K562 (cell line): ENCODE results near the gene ZBTB39. TPM values are rescaled to one million over a fixed set of nuclear protein-coding genes. Genes with fewer than 3 reads are reported as not detected.

ENCODE experiments used
- ATAC-seq: fragments of 200-7000 bp; cut with Tn5 transposase; 3 replicates; pipeline ENCODE4 v1.9.1; 2020; ENCODE audit warnings: moderate library complexity
- BruUV-seq: library from RNA; stranded (reverse); fragments of 400-500 nt; replicated peaks from 2 replicates; lab custom pipeline; 2021; lab: Mats Ljungman, UMichigan
- CTCF ChIA-PET: fragments of 300-600 bp; formaldehyde crosslinking; extraction: SDS; loops from one replicate; lab custom pipeline; 2021; ENCODE audit warnings: low intra/inter-chr PET ratio; lab: Yijun Ruan, JAX
- POLR2A ChIA-PET: fragments of 300-600, 350-650 bp; sonication (Branson Sonifier 250); formaldehyde crosslinking; extraction: SDS; loops from one replicate; lab custom pipeline; 2021; ENCODE audit warnings: antibody characterized with exemption, inconsistent platforms; lab: Yijun Ruan, JAX
- DNase-seq, 4 experiments: peaks; one replicate each; pipeline versions ENCODE4 v3.0.0 to v3.0.0-alpha.2; 2011 to 2018; ENCODE audit warnings: low spot score in 3 of 4, mixed read lengths in 3 of 4; ENCODE audit errors: extremely low read depth in 1 of 4
- FAIRE-seq: peaks from 2 replicates; lab custom pipeline; 2011; peaks lifted over from hg19 to GRCh38; lab: Jason Lieb, UNC
- H2AFZ ChIP-seq: 2 replicates; pipeline ENCODE4 v1.6.0; 2011; ENCODE audit warnings: low read depth, low read length, control low read depth, inconsistent platforms
- H3K27ac ChIP-seq: fragments of 200-600 bp; 3 replicates; pipeline ENCODE4 v1.8.0; 2011; ENCODE audit warnings: low read depth, mild to moderate bottlenecking, control low read depth, inconsistent platforms, low read length, moderate library complexity, mixed read lengths; ENCODE audit errors: extremely low read depth
- H3K27me3 ChIP-seq, 2 experiments: fragments of 300-600 bp in 1 of 2; 2 replicates in 1 of 2; 3 replicates in 1 of 2; pipeline versions ENCODE4 v1.6.0 to v1.8.0; 2011; ENCODE audit warnings: inconsistent platforms in 2 of 2, low read length in 2 of 2, mild to moderate bottlenecking in 1 of 2, mixed read lengths in 1 of 2, moderate library complexity in 1 of 2; ENCODE audit not compliant: control insufficient read depth in 2 of 2, insufficient read depth in 2 of 2
- H3K36me3 ChIP-seq: fragments of 300-600 bp; 3 replicates; pipeline ENCODE4 v1.8.0; 2011; ENCODE audit warnings: mild to moderate bottlenecking, low read length, inconsistent platforms; ENCODE audit not compliant: control insufficient read depth, insufficient read depth
- H3K4me1 ChIP-seq, 2 experiments: fragments of 200-600 bp in 1 of 2; replicated peaks in 1 of 2; 2 replicates in 1 of 2; 3 replicates in 1 of 2; pipeline versions ENCODE4 v1.5.1 to v1.8.0; 2011; ENCODE audit warnings: inconsistent platforms in 2 of 2, low read length in 2 of 2, mild to moderate bottlenecking in 1 of 2, mixed read lengths in 1 of 2, moderate library complexity in 1 of 2; ENCODE audit not compliant: control insufficient read depth in 2 of 2, insufficient read depth in 2 of 2
- H3K4me2 ChIP-seq: 2 replicates; pipeline ENCODE4 v1.6.1; 2011; ENCODE audit warnings: low read length, control low read depth, inconsistent platforms, mixed read lengths; ENCODE audit not compliant: insufficient read depth
- H3K4me3 ChIP-seq: fragments of 200-600 bp; sonication (generic), shearing (Covaris generic); 2 replicates; pipeline ENCODE4 v1.5.1; 2016; ENCODE audit warnings: control low read depth, inconsistent platforms
- H3K79me2 ChIP-seq: fragments of 200-600 bp; 3 replicates; pipeline ENCODE4 v1.8.0; 2011; ENCODE audit warnings: low read length, inconsistent platforms; ENCODE audit not compliant: control insufficient read depth, insufficient read depth
- H3K9ac ChIP-seq, 2 experiments: 2 replicates each; pipeline versions ENCODE4 v1.6.0 to v1.6.1; 2011; ENCODE audit warnings: low read depth in 2 of 2, low read length in 2 of 2, control low read depth in 1 of 2, inconsistent platforms in 1 of 2, mild to moderate bottlenecking in 1 of 2, mixed read lengths in 1 of 2; ENCODE audit not compliant: insufficient read depth in 1 of 2
- H3K9me1 ChIP-seq: one replicate; pipeline ENCODE4 v1.6.0; 2011; ENCODE audit warnings: inconsistent platforms, mild to moderate bottlenecking, low read length, moderate library complexity; ENCODE audit not compliant: control insufficient read depth, insufficient read depth
- H3K9me3 ChIP-seq: replicated peaks from 2 replicates; pipeline ENCODE4 v1.5.1; 2011; ENCODE audit warnings: low read depth, low read length, inconsistent platforms; ENCODE audit not compliant: control insufficient read depth, insufficient read depth
- H4K20me1 ChIP-seq: replicated peaks from 2 replicates; pipeline ENCODE4 v1.6.1; 2011; ENCODE audit warnings: low read length, inconsistent platforms, mixed read lengths; ENCODE audit not compliant: control insufficient read depth, insufficient read depth
- ATF7 ChIP-seq: fragments of 450-650 bp; IDR thresholded peaks from 2 replicates; pipeline ENCODE4 v1.7.1; 2014; ENCODE audit warnings: mild to moderate bottlenecking, moderate library complexity
- EP300 ChIP-seq: IDR thresholded peaks from 2 replicates; pipeline ENCODE4 v1.6.1; 2012; ENCODE audit warnings: low read length, improper control_type of control experiment
- FIP1L1 ChIP-seq: fragments of 200-400 bp; formaldehyde crosslinking; IDR thresholded peaks from 2 replicates; pipeline ENCODE4 v1.6.1; 2018; ENCODE audit warnings: mild to moderate bottlenecking, low read depth, low read length; ENCODE audit not compliant: poor library complexity, severe bottlenecking
- FOXK1 ChIP-seq: sonication (generic); formaldehyde crosslinking; IDR thresholded peaks from 2 replicates; pipeline ENCODE4 v1.8.0; 2022; ENCODE audit warnings: missing genetic modification reagents, mild to moderate bottlenecking, borderline replicate concordance
- GTF2A2 ChIP-seq: IDR thresholded peaks from 2 replicates; pipeline ENCODE4 v1.6.1; 2016; ENCODE audit warnings: mild to moderate bottlenecking, missing genetic modification characterization, missing compliant biosample characterization
- LEF1 ChIP-seq: fragments of 450-650 bp; IDR thresholded peaks from 2 replicates; pipeline ENCODE4 v1.6.1; 2016; ENCODE audit warnings: mild to moderate bottlenecking
- MYC ChIP-seq, 2 experiments: fragments of 250-450 bp in 1 of 2; sonication (Bioruptor Pico) in 1 of 2; IDR thresholded peaks; 2 replicates each; pipeline versions ENCODE4 v1.5.1 to v1.6.1; 2012 to 2021; ENCODE audit warnings: low read depth in 2 of 2, borderline replicate concordance in 1 of 2, improper control_type of control experiment in 1 of 2, low read length in 1 of 2, mild to moderate bottlenecking in 1 of 2, moderate library complexity in 1 of 2
- WHSC1 ChIP-seq: IDR thresholded peaks from one replicate; pipeline ENCODE4 v1.6.1; 2012; ENCODE audit warnings: low read length, control low read depth, inconsistent platforms
- ZC3H11A ChIP-seq: IDR thresholded peaks from 2 replicates; pipeline ENCODE4 v1.6.1; 2012; ENCODE audit warnings: low read depth, low read length, improper control_type of control experiment
- ZNF12 ChIP-seq: sonication (generic); formaldehyde crosslinking; IDR thresholded peaks from 2 replicates; pipeline ENCODE4 v1.4.0; 2020; ENCODE audit warnings: mild to moderate bottlenecking, missing genetic modification reagents
- ZNF232 ChIP-seq: sonication (generic); formaldehyde crosslinking; IDR thresholded peaks from 2 replicates; pipeline ENCODE4 v1.8.0; 2022; ENCODE audit warnings: mild to moderate bottlenecking, missing genetic modification reagents
- ZNF584 ChIP-seq: fragments of 200-800 bp; sonication (Bioruptor generic); IDR thresholded peaks from 2 replicates; pipeline ENCODE4 v1.6.1; 2016; ENCODE audit warnings: low read depth, mild to moderate bottlenecking, missing genetic modification characterization, missing compliant biosample characterization
- ZNF79 ChIP-seq: fragments of 250-450 bp; sonication (Bioruptor Pico); IDR thresholded peaks from 2 replicates; pipeline ENCODE4 v1.4.0; 2020; ENCODE audit warnings: low read depth, mild to moderate bottlenecking, moderate library complexity
- WGBS: fragments of 100-300 bp; shearing (Covaris generic); methylation state at CpG from one replicate; pipeline ENCODE4 v1.1.6; 2016; ENCODE audit warnings: low coverage, mixed read lengths; ENCODE audit not compliant: insufficient coverage; ENCODE audit errors: missing lambda C conversion rate; 5-methylcytosine and 5-hydroxymethylcytosine counted together
- in situ Hi-C: fragments of 300-500 bp; cut with MboI; formaldehyde crosslinking; loops from 4 replicates; pipeline ENCODE4 v1.15.0; 2018; ENCODE audit warnings: inconsistent platforms, mixed read lengths
- intact Hi-C: fragments of 100-400 bp; cut with micrococcal nuclease; formaldehyde crosslinking; loops from 2 replicates; pipeline ENCODE4 v1.14.2; 2022
- polyA plus RNA-seq, 8 experiments: library from polyadenylated mRNA; depleted of rRNA in 4 of 8; stranded (reverse) in 5 of 8; unstranded in 3 of 8; fragments of >200 nt; fragmentation: Nextera tagmentation in 2 of 8; fragmentation: Illumina TruSeq in 1 of 8; extraction: Ambion mirVana in 2 of 8; extraction: Trizol in 1 of 8; gene quantifications; 2 replicates each; pipeline versions ENCODE4 v1.2.1 to v1.2.3, GENCODE V29; 2011 to 2014; ENCODE audit warnings: inconsistent platforms in 1 of 8, missing spikeins in 1 of 8
- total RNA-seq, 7 experiments: library from RNA; depleted of rRNA in 6 of 7; stranded (reverse); fragments of >200 nt in 6 of 7; fragmentation: Illumina TruSeq in 2 of 7; extraction: Trizol in 2 of 7; gene quantifications; 2 replicates each; pipeline versions ENCODE4 v1.2.1 to v1.2.3, GENCODE V29; 2011 to 2021; ENCODE audit warnings: low replicate concordance in 1 of 7
- TF ChIP-seq, protein P1 (sequence below): IDR thresholded peaks from 2 replicates; pipeline ENCODE4 v1.6.1; 2011; ENCODE audit warnings: borderline replicate concordance, low read depth, mild to moderate bottlenecking, moderate library complexity, low read length; ENCODE audit not compliant: insufficient read depth, poor library complexity, severe bottlenecking
- TF ChIP-seq, protein P2 (sequence below): sonication (generic); formaldehyde crosslinking; IDR thresholded peaks from 2 replicates; pipeline ENCODE4 v1.8.0; 2023; ENCODE audit warnings: missing genetic modification reagents, mild to moderate bottlenecking, borderline replicate concordance

ZBTB39 gene
- total and polyA plus RNA-seq, 9 of the 15 experiments (the other 6 are each of a cell fraction or from before 2014, with no cell fraction given), result 3.3 to 13.3 (median 8.6) TPM

DNA sequence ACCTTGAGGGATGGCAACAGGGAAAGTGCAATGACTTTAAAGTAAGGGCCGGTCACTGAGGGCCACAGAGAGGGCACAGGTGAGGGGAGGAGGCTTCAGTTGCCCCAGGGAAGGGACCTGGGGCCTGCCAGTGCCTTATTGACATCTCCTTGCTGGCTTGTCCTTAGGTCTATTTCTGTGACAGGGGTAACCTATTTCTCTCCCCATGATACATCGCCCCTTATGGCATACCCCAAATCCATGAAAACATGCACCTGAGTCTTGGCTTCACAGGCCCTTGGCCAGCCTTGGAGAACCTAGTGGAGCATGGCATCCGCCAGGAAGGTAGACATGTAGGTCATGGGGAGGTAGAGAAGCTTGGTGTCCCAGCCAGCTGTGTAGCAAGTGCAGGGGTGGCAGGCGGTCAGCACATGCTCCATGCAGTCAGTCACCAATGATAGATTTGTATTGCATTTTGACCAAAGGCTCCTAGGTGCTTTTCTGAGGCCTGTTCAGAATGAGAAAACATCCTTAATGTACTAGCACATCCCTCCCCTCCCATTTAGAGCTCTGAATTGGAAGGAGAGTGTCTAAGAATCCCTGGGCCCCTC lies 25.3 kb downstream of the ZBTB39 start:
- in situ Hi-C loops, result no loop called here
- Histone ChIP-seq H3K4me2 (no peak overlapping the region), H3K9me1 (no peaks in the 10 kb centered on the region), H2AFZ (no peak overlapping the region), H3K9me3 (no peaks in the 10 kb centered on the region), H3K79me2 (no peaks in the 10 kb centered on the region), H3K4me1 (peaks cover 0 to 7% of the 10 kb centered on the region in 2 experiments; a peak in 1 of 5 replicates), H3K27me3 (no peaks in the 10 kb centered on the region), H3K4me3 (no peak overlapping the region), H3K36me3 (no peaks in the 10 kb centered on the region), H3K27ac (no peak overlapping the region), H4K20me1 (no peaks in the 10 kb centered on the region), H3K9ac (no peak overlapping the region)
- 53% methylated on average over 4 of the region's 4 CpGs for WGBS
- no TSS peak for BruUV-seq
- DNase-seq, result no peak
- ChIA-PET POLR2A (interaction anchor here (0.7 kb wide), 1 partner anchor 82 kb away, joined by 3 read pairs; no protein-coding TSS in a partner anchor), CTCF (interaction anchor here (0.6 kb wide), 1 partner anchor 67 kb away, joined by 4 read pairs; no protein-coding TSS in a partner anchor)
- FAIRE-seq, result no peak
- intact Hi-C loops, result no loop called here
- no peak for ATAC-seq
- TF ChIP-seq ZNF584 (CRISPR knock-in tag) (no peak), ZNF12 (no peak), ATF7 (no peak), ZNF79 (CRISPR knock-in tag) (no peak), EP300 (no peak), FOXK1 (CRISPR knock-in tag) (no peak), WHSC1 (no peak), ZNF232 (no peak), GTF2A2 (tag) (no peak), FIP1L1 (no peak), MYC (IDR thresholded peaks at IDR 0.05; ENCODE audit: low read depth, low read length) (no peak), MYC (CRISPR knock-in tag; IDR thresholded peaks at IDR 0.05; ENCODE audit: borderline replicate concordance, low read depth) (no peak), LEF1 (no peak), ZC3H11A (no peak)
- TF ChIP-seq, protein P1, sequence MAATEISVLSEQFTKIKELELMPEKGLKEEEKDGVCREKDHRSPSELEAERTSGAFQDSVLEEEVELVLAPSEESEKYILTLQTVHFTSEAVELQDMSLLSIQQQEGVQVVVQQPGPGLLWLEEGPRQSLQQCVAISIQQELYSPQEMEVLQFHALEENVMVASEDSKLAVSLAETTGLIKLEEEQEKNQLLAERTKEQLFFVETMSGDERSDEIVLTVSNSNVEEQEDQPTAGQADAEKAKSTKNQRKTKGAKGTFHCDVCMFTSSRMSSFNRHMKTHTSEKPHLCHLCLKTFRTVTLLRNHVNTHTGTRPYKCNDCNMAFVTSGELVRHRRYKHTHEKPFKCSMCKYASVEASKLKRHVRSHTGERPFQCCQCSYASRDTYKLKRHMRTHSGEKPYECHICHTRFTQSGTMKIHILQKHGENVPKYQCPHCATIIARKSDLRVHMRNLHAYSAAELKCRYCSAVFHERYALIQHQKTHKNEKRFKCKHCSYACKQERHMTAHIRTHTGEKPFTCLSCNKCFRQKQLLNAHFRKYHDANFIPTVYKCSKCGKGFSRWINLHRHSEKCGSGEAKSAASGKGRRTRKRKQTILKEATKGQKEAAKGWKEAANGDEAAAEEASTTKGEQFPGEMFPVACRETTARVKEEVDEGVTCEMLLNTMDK, result no peak
- TF ChIP-seq, protein P2, sequence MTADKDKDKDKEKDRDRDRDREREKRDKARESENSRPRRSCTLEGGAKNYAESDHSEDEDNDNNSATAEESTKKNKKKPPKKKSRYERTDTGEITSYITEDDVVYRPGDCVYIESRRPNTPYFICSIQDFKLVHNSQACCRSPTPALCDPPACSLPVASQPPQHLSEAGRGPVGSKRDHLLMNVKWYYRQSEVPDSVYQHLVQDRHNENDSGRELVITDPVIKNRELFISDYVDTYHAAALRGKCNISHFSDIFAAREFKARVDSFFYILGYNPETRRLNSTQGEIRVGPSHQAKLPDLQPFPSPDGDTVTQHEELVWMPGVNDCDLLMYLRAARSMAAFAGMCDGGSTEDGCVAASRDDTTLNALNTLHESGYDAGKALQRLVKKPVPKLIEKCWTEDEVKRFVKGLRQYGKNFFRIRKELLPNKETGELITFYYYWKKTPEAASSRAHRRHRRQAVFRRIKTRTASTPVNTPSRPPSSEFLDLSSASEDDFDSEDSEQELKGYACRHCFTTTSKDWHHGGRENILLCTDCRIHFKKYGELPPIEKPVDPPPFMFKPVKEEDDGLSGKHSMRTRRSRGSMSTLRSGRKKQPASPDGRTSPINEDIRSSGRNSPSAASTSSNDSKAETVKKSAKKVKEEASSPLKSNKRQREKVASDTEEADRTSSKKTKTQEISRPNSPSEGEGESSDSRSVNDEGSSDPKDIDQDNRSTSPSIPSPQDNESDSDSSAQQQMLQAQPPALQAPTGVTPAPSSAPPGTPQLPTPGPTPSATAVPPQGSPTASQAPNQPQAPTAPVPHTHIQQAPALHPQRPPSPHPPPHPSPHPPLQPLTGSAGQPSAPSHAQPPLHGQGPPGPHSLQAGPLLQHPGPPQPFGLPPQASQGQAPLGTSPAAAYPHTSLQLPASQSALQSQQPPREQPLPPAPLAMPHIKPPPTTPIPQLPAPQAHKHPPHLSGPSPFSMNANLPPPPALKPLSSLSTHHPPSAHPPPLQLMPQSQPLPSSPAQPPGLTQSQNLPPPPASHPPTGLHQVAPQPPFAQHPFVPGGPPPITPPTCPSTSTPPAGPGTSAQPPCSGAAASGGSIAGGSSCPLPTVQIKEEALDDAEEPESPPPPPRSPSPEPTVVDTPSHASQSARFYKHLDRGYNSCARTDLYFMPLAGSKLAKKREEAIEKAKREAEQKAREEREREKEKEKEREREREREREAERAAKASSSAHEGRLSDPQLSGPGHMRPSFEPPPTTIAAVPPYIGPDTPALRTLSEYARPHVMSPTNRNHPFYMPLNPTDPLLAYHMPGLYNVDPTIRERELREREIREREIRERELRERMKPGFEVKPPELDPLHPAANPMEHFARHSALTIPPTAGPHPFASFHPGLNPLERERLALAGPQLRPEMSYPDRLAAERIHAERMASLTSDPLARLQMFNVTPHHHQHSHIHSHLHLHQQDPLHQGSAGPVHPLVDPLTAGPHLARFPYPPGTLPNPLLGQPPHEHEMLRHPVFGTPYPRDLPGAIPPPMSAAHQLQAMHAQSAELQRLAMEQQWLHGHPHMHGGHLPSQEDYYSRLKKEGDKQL (CRISPR knock-in tag), result no peak
